GM15510 (cell line): ENCODE data around the gene HELZ.

Experiments used
- POLR2A ChIP-seq: IDR thresholded peaks from 3 replicates; pipeline ENCODE4 v1.6.1; 2011; ENCODE audit warnings: borderline replicate concordance; ENCODE audit not compliant: insufficient read length; ENCODE audit errors: extremely low read depth

The HELZ gene

GRCh38 chr17:67187927-67188326 lies 57.1 kb downstream of the HELZ start:
- no peak for TF ChIP-seq POLR2A

DNA sequence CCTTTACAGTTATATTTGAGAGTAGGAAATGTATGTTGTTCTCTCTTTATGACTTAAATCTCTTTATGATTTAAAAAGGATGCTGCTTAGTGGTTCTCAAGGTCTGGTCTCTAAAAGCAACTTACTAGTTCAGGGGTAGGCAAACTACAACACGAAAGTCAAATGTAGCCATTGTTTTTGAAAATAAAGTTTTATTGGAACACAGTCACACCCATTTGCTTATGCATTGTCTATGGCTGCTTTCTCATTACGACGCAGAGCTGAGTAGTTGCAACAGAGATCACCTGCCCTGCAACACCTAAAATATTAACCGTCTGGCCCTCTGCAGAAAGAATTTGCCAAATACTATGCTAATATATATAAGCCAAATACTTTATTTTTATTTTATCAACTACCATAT lies 58.2 kb downstream of the HELZ start:
- no peak for TF ChIP-seq POLR2A

DNA sequence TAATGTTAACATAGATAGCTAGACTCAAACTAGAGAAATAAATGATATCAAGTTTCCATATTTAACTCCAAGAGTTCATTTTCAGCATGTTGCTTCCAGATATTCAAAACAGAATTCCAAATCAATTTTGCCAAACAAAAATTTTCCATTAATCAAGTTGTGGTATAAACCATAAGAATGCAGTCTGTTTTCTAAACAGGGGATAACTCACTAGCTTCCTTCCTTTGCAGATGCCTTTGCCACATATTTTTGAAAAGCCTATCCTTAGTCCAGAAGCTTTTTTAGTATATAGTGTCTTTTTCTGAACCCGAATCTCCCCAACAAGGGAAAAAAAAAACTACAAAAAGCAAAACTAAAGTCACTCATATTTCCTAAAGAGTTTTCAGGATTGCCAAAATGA lies 61.5 kb downstream of the HELZ start:
- TF ChIP-seq POLR2A, result no peak

GRCh38 chr17:67181825-67182224 lies 63.2 kb downstream of the HELZ start:
- no peak for TF ChIP-seq POLR2A

GRCh38 chr17:67180275-67180674 lies 64.7 kb downstream of the HELZ start:
- no peak for TF ChIP-seq POLR2A

DNA sequence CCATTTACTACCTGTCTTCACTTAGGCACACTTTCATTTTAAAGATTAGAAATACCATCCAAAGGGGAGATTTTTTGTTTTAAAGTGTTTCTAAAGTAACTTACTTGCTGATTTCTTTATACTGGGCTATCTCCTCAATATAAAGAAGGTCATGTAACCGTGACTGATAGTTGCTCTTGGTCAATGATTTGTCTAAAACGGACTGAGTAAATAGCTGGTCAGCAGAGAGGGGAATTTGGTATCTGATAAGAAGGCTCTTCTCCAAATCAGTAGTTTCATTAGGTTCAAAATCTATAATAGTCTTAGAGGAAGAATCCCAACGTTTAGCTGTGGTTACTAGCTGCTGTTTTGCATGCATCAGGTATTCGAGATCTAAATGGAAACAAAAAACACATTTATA lies 66.4 kb downstream of the HELZ start:
- TF ChIP-seq POLR2A, result no peak

DNA sequence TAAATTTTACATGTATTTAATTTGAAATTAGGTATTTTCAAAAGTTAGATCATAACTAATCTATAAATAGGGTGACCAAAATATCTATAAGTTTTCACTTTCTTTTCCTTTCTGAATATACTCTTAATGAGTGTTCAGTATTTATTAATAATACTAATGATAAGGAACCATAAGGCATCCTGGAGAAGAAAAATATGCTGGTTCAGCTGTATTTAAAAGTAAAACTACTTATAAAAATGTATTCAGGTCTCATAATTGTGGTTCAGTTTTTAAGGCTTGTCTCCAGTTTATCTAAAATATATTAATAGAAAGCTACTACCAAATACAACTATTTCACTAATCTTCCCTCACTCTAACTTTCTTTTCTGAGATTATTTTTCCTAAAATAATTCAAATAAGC lies 67.3 kb downstream of the HELZ start:
- TF ChIP-seq POLR2A, result no peak

DNA sequence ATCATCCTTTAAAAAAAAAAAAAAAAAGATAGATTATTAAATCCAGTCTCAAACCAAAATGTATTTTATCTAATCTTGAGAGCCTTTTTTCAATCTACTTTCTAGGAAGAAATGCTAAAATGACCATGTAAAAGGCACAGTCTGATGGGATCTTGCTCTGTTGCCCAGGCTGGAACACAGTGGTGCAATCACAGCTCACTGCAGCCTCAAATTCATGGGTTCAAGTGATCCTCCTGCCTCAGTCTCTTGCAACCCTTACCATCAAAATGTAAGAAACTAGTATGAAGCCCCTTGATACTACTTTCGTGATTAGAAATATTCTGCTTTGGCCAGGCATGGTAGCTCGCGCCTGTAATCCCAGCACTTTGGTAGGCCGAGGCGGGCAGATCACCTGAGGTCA lies 70.8 kb downstream of the HELZ start:
- no peak for TF ChIP-seq POLR2A

DNA sequence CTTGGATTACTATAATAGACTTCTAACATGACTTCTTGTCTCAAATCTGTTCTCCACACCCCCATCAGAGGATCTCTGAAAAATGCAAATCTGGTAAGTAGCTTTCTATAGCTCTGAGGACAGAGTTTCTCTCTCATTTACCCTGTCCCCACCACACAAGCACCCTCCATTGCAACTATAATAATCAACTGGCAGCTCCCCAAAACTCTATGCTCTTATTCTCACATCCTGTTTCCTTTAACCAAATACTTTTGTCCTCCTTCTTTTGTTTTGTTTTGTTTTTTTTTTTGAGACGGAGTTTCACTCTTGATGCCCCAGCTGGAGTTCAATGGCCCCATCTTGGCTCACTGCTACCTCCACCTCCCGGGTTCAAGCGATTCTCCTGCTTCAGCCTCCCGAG lies 73.4 kb downstream of the HELZ start:
- TF ChIP-seq POLR2A, result no peak

DNA sequence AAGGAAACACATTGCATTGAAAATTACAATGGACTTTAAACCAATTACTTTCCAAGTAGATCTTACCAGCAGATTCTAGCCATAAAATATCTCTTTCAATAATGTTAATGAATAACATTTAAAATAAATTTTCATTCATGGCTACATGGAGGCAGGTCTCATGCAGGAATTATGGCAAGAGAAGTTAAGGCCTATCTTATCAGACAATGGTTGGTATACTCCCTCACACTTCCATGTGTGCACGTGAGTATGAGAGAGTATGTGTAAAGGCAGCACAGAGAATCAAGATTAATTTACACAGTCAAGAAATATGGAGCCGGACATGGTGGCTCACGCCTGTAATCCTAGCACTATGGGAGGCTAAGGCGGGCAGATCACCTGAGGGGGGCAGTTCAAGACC lies 76.5 kb downstream of the HELZ start:
- TF ChIP-seq POLR2A, result no peak

DNA sequence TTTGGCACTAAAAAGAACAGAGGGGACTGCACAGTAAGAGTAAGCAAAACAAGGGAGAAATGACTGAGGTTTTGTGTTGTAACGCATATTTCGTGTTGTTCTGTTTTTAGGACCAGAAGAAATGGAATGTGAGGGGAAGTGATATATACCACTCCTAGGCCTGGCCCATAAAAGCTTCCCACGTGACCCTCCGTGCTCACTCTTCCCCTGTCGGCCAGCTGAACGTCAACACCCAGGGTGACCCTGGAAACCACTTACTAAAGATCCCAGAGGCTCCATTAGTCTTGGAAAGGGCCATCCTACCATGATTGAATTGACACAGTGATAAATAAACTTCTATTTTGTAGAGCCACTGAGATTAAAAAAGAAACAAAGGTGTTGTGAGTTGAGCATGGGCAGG lies 79.8 kb downstream of the HELZ start:
- TF ChIP-seq POLR2A, result no peak

DNA sequence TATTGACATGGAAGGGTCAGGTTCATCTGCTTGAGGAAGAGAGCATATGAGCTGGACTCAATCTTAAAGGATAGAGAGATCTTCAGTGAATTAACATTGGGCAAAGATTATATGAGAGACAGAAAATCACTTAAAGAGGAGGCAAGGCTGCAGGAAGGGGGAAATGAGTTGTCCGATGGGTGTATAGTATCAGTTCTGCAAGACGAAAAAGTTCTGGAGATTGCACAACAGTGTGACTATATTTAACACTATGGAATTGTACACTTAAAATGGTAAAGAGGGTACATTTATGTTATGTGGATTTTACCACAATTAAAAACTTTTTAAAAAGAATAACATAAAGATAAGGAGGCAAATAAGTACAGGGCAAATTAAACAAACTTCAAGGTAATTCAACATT lies 80.7 kb downstream of the HELZ start:
- no peak for TF ChIP-seq POLR2A

- no peak for TF ChIP-seq POLR2A
Observed at GRCh38 chr17:67162771-67163170, 82.2 kb downstream of the HELZ start.

DNA sequence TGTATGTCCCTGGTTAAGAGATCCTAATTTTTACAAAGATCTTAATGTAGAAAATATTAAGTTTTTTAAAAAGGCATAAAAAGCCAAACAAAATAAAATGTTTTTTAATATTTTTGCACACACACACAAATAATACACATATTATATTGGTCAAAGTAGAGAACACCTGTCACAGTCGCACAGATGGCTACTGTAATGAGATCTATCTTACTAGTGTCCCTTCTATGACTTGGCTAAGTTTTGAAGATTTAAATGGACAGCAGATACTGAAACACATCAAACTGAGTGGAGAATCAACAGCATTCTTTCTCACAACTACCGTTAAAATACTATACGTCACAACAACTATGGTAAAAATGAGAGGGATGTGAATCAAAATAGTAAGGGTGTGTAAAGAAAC lies 83.4 kb downstream of the HELZ start:
- no peak for TF ChIP-seq POLR2A

- no peak for TF ChIP-seq POLR2A
Observed at GRCh38 chr17:67160791-67161190, 84.2 kb downstream of the HELZ start.

- TF ChIP-seq POLR2A, result no peak
Observed at GRCh38 chr17:67157732-67158639, 87.0 kb downstream of the HELZ start.
